Calu3 (cell line): ENCODE measurements around the gene WASF1. TPM values are rescaled to one million over a fixed set of nuclear protein-coding genes. Genes with fewer than 3 reads are reported as not detected.
A peak's percentile ranks its signal among the peaks of the same experiment; 100 is the strongest.

Experiments
- Bru-seq: library from RNA; stranded (reverse); fragments of 400-500 nt; gene quantifications from one replicate; lab custom pipeline; 2021; lab: Mats Ljungman, UMichigan
- BruChase-seq, 2 experiments: library from RNA; stranded (reverse); fragments of 400-500 nt; gene quantifications; one replicate each; lab custom pipeline; 2021; lab: Mats Ljungman, UMichigan
- BruUV-seq: library from RNA; stranded (reverse); fragments of 400-500 nt; replicated peaks from 2 replicates; lab custom pipeline; 2021; lab: Mats Ljungman, UMichigan
- CTCF ChIA-PET: fragments of 300-600 bp; sonication (Branson Sonifier 250); formaldehyde crosslinking; loops from one replicate; lab custom pipeline; 2022; ENCODE audit warnings: antibody characterized with exemption; lab: Charles Lee
- DNase-seq: peaks from one replicate; pipeline ENCODE4 v3.0.0; 2022
- H3K27ac Mint-ChIP-seq: one replicate; pipeline ENCODE4 v1.8.0; 2022; ENCODE audit warnings: mixed read lengths; ENCODE audit not compliant: unreplicated experiment
- H3K27me3 Mint-ChIP-seq: one replicate; pipeline ENCODE4 v1.8.0; 2022; ENCODE audit warnings: mixed read lengths; ENCODE audit not compliant: unreplicated experiment
- H3K36me3 Mint-ChIP-seq: one replicate; pipeline ENCODE4 v1.8.0; 2022; ENCODE audit warnings: mild to moderate bottlenecking, moderate library complexity, mixed read lengths; ENCODE audit not compliant: insufficient read depth, unreplicated experiment
- H3K4me1 Mint-ChIP-seq: one replicate; pipeline ENCODE4 v1.8.0; 2022; ENCODE audit warnings: mild to moderate bottlenecking, low read depth, mixed read lengths; ENCODE audit not compliant: unreplicated experiment
- H3K4me3 Mint-ChIP-seq: one replicate; pipeline ENCODE4 v1.8.0; 2022; ENCODE audit warnings: mild to moderate bottlenecking, low read depth, moderate library complexity, mixed read lengths; ENCODE audit not compliant: unreplicated experiment
- H3K9me3 Mint-ChIP-seq: one replicate; pipeline ENCODE4 v1.8.0; 2022; ENCODE audit warnings: low read depth, mixed read lengths; ENCODE audit not compliant: unreplicated experiment
- intact Hi-C: fragments of 100-400 bp; cut with micrococcal nuclease; formaldehyde crosslinking; loops from one replicate; pipeline ENCODE4 v1.10.0; 2022; ENCODE audit not compliant: unreplicated experiment
- long read RNA-seq: library from polyadenylated mRNA; stranded (forward); transcript quantifications from one replicate; pipeline ENCODE4 v2.0.0, GENCODE V29; 2022
- total RNA-seq: library from RNA; stranded (reverse); gene quantifications from 2 replicates; pipeline ENCODE4 v1.2.3, GENCODE V29; 2022
- TF ChIP-seq, protein P1 (sequence below): fragments of 200-600 bp; IDR thresholded peaks from one replicate; pipeline ENCODE4 v1.8.0; 2022; ENCODE audit warnings: antibody characterized with exemption; ENCODE audit not compliant: unreplicated experiment

The WASF1 gene
- total RNA-seq (11.3 and 12.7 TPM in 2 replicates), Bru-seq, nascent RNA (percentile 60 among the genes with signal in this experiment), BruChase-seq, experiment 1, labeled RNA remaining after a 6-hour chase (percentile 59 among the genes with signal in this experiment), BruChase-seq, experiment 2, labeled RNA remaining after a 2-hour chase (percentile 61 among the genes with signal in this experiment)
- long read RNA-seq, transcript WASF1-205 (9 exons, 2,675 nt) = major isoform, 10 of 17 reads
- long read RNA-seq, partial matches to known transcripts = 0 of 17 reads
- long read RNA-seq, other reads (novel, unspliced or antisense) = 5 of 17 reads

DNA sequence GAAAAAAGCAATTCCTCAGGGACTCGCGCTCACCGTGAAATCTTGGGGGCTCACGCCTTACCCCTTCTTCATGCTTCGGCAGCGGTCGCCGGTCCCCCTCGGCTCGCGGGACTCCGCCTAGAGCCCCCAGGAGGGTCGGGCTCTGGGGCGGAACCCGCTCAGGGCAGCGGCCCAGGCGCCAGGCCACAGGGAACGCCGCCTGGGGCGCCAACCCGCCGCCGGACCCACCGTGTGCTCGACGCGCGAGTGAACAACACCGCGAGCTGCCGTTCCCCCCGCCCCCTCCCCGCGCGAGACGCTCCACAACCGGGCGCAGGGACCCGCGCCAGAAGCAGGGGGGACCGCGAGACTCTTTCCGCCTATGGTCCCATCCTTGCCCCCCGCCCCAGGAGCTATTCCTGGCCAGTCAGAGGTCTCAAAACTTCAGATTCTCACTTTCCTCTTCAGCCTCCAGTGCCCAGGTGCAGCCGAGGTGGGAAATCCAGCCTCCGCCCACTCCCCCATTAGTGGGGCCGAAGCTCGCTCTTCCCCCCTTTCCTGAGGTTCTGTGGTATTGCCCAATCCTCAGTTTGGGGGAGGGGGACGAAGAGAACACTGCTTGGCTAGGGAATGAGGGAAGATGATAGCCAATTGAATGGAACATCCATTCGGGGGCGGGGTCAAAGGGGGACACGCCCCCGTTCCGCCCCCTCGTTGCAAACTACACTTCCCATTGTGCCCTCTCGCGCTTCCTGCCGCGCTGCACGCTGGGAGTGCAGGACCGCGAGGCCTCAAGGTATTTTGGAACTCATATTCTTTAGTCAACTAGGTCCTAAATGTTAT, at the start of gene WASF1:
WASF1 (minus strand) TSS at position 265 of the 822 bp plus-strand sequence. CDS start 52,069 bp downstream, outside the sequence.
- DNase-seq = peak; percentile 95
- no peaks in the 10 kb centered on the region for H3K36me3 Mint-ChIP-seq
- no peaks in the 10 kb centered on the region for H3K4me1 Mint-ChIP-seq
- no peak within 1 kb of the TSS for H3K27ac Mint-ChIP-seq
- CTCF ChIA-PET = interaction anchor here (0.6 to 2.0 kb wide), 6 partner anchors 43 to 1996 kb away, joined by 3 to 7 read pairs (median 4); no protein-coding TSS in a partner anchor
- no TSS peak for BruUV-seq
- TF ChIP-seq, protein P1, sequence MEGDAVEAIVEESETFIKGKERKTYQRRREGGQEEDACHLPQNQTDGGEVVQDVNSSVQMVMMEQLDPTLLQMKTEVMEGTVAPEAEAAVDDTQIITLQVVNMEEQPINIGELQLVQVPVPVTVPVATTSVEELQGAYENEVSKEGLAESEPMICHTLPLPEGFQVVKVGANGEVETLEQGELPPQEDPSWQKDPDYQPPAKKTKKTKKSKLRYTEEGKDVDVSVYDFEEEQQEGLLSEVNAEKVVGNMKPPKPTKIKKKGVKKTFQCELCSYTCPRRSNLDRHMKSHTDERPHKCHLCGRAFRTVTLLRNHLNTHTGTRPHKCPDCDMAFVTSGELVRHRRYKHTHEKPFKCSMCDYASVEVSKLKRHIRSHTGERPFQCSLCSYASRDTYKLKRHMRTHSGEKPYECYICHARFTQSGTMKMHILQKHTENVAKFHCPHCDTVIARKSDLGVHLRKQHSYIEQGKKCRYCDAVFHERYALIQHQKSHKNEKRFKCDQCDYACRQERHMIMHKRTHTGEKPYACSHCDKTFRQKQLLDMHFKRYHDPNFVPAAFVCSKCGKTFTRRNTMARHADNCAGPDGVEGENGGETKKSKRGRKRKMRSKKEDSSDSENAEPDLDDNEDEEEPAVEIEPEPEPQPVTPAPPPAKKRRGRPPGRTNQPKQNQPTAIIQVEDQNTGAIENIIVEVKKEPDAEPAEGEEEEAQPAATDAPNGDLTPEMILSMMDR = no peak
- no peaks in the 10 kb centered on the region for H3K9me3 Mint-ChIP-seq
- H3K27me3 Mint-ChIP-seq = no peaks in the 10 kb centered on the region
- no peak within 1 kb of the TSS for H3K4me3 Mint-ChIP-seq
- intact Hi-C loops = loop anchor here (2.0 kb wide), 1 partner anchor 211 kb away; no protein-coding TSS in a partner anchor

DNA sequence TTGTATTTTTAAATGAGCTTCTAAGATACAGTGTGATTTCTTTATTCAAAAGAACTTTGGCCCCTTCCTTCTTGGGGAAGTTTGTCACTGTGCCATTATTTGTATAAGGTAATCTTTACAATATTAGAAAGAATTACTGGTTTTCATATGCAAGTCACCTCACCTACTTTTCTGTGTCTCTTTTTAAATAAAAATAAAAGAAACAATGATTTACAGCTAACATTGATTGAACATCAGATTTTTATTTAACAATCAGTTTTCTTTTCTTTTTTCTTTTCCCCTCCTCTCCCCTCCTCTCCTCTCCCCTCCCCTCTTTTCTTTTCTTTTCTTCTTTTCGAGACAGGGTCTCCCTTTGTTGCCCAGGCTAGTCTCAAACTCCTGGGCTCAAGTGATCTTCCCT, 46.8 kb upstream of the WASF1 start:
- Mint-ChIP-seq H3K27ac (no peak overlapping the region), H3K4me3 (no peak overlapping the region), H3K27me3 (no peaks in the 10 kb centered on the region), H3K4me1 (no peaks in the 10 kb centered on the region), H3K36me3 (peaks cover 6% of the 10 kb centered on the region), H3K9me3 (no peaks in the 10 kb centered on the region)
- TF ChIP-seq, protein P1 = no peak
- no peak for DNase-seq
- CTCF ChIA-PET = no interaction called here
- intact Hi-C loops = no loop called here
- no TSS peak for BruUV-seq

DNA sequence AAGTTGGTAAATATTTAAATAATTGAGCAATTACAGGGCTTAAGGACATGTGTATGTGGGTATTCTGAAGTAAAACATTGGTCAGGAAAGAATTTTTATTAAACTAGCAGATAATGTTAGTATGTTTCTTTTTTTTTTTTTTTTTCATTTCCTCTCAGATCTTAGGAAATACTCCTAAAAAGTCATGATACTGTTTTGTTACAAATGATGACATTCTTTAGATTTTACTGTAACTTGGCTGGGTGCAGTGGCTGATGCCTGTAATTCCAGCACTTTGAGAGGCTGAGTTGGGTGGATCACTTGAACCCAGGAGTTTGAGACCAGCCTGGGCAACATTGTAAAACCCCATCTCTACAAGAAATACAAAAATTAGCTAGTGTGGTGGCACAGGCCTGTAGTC, 42.3 kb upstream of the WASF1 start:
- Mint-ChIP-seq H3K36me3 (peaks cover 6% of the 10 kb centered on the region), H3K27me3 (no peaks in the 10 kb centered on the region), H3K9me3 (no peaks in the 10 kb centered on the region), H3K27ac (no peak overlapping the region), H3K4me1 (no peaks in the 10 kb centered on the region), H3K4me3 (no peak overlapping the region)
- CTCF ChIA-PET = no interaction called here
- DNase-seq = no peak
- BruUV-seq = no TSS peak
- TF ChIP-seq, protein P1 = no peak
- intact Hi-C loops = no loop called here

DNA sequence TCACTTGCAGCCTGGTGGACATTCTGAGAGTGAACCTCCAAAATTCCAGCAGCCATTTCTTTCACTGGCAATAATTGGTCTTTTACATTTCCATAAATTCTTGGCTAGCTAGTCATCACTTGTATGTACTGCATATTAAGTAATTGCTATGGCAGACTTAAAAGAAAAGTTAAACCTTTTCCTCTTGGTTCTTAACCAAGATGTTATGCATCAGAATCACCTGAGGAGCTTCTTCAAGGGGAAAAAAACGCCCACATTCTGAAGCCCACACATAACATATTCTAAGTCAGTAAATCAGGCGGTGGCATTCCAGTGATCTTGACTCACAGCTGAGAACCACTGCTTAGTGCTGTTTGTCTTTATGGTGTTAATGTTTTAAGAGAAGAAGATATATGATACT, 37.8 kb upstream of the WASF1 start:
- H3K27me3 Mint-ChIP-seq = no peaks in the 10 kb centered on the region
- no peaks in the 10 kb centered on the region for H3K36me3 Mint-ChIP-seq
- no peak overlapping the region for H3K4me3 Mint-ChIP-seq
- no TSS peak for BruUV-seq
- DNase-seq = no peak
- H3K4me1 Mint-ChIP-seq = no peaks in the 10 kb centered on the region
- no peaks in the 10 kb centered on the region for H3K9me3 Mint-ChIP-seq
- intact Hi-C loops = no loop called here
- CTCF ChIA-PET = interaction anchor here (1.0 kb wide), 1 partner anchor 12 kb away, joined by 3 read pairs; no protein-coding TSS in a partner anchor
- TF ChIP-seq, protein P1 = no peak
- no peak overlapping the region for H3K27ac Mint-ChIP-seq
